NCI-H2196 treated with DMSO at 0.1 percent for 48 hours (cell line): ENCODE results near the gene CHRDL2.
"Not testable (repeated sequence)": the region's sequence is repeated elsewhere in the genome, so short reads cannot be mapped to it uniquely, and the experiment has no call there.

Experiments used
- DNase-seq: peaks from one replicate; lab custom pipeline; 2025; ENCODE audit not compliant: unreplicated experiment; lab: John Stamatoyannopoulos, UW

Gene CHRDL2, protein sequence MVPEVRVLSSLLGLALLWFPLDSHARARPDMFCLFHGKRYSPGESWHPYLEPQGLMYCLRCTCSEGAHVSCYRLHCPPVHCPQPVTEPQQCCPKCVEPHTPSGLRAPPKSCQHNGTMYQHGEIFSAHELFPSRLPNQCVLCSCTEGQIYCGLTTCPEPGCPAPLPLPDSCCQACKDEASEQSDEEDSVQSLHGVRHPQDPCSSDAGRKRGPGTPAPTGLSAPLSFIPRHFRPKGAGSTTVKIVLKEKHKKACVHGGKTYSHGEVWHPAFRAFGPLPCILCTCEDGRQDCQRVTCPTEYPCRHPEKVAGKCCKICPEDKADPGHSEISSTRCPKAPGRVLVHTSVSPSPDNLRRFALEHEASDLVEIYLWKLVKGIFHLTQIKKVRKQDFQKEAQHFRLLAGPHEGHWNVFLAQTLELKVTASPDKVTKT

DNA sequence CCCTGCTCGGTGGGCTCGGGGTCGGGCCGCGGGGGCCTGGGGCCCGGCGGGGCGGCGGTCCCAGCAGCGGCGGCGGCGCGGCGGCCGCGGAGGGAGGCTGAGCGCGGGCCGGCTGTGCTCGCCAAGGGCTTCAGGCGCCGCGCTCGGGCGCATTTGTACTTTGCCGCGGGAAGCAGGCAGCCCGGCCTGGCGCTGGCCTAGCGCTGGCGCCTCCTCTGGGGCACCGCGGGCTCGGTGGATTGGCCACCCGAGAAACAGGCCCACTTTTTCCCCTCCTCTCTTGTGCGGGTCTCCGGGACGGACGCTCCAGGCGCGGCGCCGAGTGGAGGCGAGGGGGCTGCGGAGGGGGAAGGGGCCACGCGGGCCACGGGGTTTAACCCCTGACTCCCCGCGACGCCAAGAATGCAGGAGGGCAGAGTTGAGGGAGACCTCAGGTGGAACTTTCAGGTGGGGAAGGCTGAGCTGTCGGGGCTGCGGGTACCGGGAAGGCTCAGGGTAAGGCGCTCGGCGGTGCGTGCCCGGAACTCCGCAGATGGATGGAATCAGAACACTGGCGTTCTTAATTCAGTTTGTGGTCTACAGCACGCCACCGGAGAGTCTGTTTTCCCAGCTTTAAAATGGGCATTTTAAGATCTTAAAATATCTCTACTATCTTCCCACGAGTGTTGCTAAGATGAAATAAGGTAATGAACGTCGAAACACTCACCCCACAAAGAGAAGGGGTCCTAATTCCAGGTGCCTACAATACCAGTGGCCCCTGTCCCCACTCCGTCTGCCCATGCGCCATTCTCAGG lies at the start of gene CHRDL2:
Gene CHRDL2, minus strand, starts transcription at position 126 of the 794 bp plus-strand sequence. CDS start 538 bp downstream, outside the sequence.
- DNase-seq, result no peak

DNA sequence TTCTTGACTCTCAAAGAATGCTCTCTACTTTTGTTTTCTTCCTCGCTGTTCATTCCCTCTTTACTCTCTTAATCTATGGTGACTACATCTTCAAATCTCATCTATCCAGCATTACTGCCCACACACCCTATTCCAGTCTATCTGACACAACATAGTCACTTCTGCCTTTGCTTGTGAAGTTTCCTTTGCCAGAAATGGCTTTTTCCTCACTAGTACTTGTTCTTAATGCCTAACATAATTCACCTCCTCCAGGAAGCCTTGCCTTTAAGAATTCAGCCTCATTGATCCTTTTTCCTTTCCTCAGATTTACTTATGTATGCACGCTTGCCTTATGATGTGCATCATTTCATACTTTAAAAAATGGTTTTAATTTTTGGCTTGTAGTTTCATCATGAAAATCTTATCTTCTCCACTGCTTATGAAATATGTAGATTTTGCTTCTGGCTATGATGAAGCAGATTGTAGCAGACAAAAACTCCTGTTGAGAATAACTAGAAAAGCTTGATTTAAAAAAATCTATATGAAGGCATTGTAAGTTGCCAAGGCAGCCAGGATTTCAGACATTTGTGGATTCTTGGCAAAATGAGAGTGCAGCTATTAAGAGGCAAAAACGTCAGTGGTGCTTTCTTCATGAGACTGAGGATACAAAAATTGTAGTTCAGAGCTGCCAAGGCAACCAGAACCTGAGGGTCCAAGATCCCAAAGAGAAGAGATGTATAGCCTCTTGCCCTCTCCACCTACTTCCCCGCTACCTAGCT lies 49.2 kb upstream of the CHRDL2 start:
- DNase-seq, result no peak

- DNase-seq, result no peak
Observed at GRCh38 chr11:74778581-74778980, 47.4 kb upstream of the CHRDL2 start.

- no peak for DNase-seq
Observed at GRCh38 chr11:74777877-74778276, 46.7 kb upstream of the CHRDL2 start.

DNA sequence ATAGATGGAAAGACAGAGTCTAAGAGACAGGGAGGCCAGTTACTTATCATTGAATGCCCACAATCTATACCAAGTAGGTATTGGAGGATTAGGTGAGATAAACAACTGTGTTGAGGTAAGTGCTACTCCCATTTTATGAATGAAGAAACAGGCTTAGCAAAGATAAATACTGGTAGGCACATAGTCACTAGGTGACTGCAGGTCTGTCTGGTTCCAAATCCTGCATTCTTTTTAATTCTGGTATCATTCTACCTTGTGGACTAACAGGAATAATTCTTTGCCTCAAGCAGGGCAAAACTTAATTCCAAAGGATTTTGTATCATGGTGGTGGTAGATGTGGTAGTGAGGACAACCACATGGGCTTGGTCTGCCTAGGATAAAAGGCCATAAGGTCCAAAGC lies 45.8 kb upstream of the CHRDL2 start:
- DNase-seq, result no peak

DNA sequence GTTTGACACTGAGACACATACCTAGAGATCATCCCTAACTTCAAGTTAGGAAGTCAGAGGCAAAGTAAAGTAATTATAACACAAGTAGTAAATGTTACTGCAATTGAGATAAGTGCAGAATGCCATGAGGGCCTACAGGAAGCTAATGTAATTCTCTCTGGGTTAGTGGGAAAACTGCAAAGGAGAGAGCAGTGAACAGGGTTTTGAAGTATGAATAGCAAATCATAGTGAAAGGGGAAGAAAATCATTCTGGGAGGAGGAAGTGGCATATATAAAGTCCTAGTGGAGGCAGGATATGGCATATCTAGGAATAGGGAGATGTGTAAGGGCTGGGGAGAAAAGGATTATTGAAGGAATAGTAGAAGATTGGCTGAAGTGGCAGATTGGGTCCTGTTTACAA lies 45.3 kb upstream of the CHRDL2 start:
- no peak for DNase-seq

DNA sequence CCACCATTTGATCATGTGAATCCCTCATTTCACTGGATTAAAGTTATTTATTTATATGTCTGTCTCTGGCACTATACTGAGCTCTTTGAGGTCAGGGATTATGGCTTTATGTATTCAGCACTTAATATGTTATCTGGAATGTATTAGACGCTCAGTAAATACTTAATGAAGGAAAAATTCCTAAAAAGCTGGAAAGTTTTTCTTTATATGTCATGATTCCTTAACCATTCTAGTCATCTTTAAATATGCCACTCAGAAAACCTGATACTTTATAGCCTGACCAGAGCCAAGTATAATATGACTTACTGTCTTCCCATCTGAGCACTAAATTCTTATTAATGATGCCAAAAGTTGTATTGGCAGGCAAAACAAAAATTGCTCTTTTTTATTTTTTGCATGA lies 44.5 kb upstream of the CHRDL2 start:
- no peak for DNase-seq

DNA sequence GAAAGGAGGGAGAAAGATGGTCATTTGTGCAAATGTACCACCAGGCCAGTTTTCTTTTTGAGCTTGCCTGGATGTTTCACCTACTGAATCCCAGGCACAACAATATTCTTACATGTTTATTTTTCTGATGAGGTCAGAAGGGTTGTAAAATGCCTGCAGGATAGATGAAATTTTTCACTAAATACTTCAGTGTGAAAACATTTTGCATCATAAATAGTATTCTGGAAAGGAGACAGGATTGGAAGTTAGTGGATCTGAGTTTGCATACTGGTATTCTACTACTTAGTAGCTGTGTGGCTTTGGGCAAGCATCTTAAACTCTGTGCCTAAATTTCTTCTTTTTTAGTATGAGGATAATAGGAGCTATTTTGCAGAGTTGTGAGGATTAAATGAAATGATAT lies 42.2 kb upstream of the CHRDL2 start:
- no peak for DNase-seq

GRCh38 chr11:74771139-74771538 lies 39.9 kb upstream of the CHRDL2 start:
- DNase-seq, result no peak

GRCh38 chr11:74770456-74770855 lies 39.2 kb upstream of the CHRDL2 start:
- DNase-seq, result no peak

DNA sequence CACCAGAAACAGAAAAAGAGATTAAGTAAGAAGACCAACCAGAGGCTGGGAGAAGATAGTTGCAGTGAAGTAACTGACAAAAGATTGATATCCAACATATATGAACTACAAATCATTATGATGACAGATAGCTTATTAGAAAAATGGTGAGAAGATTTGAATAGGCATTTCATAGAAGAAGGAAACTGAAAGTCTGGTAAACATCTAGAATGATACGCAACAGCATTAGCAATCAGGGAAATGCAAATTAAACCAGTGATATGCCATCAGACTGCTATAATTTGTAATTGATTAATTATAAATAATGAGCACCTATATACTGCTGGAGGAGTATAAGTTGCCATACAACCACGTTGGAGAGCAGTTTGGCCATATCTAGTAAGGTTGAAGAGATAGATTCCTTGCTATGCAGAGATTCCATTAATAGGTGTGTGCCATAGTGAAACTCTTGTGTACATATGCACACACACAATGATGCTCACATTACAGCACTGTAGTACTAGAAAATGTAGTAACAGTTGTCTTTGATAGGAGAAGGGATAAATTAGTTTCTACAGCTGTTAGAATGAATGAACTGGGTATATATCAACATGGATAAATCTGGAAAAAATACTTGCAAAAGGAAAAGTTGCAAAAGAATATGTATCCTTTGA lies 38.0 kb upstream of the CHRDL2 start:
- no peak for DNase-seq

DNA sequence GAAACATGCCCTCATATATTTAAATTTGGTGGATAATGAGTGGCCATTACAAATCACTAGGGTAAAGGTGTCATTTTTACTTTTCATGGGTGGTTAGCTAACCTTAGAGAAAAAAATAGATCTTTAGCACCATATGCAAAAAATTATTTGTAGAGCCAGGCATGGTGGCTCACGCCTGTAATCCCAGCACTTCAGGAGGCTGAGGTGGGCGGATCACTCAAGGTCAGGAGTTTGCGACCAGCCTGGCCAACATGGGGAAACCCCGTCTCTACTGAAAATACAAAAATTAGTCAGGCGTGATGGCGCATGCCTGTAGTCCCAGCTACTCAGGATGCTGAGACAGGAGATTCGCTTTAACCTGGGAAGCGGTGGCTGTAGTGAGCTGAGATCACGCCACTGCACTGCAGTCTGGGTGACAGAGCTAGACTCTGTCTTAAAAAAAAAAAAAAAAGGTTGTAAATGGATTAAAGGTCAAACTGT lies 37.0 kb upstream of the CHRDL2 start:
- DNase-seq, result not testable (repeated sequence)

GRCh38 chr11:74766905-74767304 lies 35.7 kb upstream of the CHRDL2 start:
- DNase-seq, result no peak

DNA sequence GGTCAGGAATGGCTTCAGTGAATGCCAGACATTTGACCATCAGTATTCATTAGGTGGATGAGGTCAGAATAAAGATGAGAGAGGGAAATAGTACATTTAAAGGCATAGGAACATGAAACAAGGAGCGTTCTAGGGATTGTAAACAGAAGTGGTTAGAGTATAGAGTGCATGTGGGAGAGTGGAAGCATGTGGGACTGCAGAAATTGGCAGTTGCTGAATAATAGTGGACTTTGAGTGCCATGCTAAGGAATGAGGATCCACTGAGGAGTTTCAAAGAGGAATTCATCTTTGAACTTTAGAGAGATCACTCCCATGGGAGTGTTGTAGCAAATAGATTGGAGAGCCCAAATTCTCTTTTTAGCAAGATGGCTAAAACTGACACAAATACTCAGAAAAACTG lies 25.3 kb upstream of the CHRDL2 start:
- DNase-seq, result no peak

DNA sequence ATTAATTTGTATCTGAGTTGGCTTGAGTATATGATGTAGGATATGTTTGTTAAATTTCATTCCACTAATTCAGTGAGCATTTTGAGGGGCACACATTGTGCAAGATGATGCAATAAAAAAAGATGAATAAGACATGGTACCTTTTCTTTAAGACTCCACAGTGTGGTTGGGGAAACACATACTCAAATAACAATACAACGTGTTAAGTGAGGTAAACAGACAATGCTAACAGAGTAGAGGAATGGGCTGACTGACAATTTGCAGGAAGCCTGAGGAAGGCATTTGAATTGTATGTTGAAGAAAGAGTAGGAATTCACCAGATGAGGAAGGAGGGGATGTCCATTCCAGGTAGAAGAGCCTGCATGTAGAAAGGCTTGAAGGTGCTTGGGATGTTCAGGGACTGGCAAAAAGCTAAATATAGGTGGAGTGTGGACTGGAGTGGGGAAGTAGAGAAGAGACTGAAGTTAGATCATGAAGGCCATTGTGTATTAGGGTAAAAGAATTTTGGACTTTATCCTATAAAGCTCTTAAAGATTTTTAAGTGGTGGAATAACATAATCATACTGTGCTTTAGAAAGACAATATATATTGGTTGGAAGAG lies 24.3 kb upstream of the CHRDL2 start:
- DNase-seq, result no peak

DNA sequence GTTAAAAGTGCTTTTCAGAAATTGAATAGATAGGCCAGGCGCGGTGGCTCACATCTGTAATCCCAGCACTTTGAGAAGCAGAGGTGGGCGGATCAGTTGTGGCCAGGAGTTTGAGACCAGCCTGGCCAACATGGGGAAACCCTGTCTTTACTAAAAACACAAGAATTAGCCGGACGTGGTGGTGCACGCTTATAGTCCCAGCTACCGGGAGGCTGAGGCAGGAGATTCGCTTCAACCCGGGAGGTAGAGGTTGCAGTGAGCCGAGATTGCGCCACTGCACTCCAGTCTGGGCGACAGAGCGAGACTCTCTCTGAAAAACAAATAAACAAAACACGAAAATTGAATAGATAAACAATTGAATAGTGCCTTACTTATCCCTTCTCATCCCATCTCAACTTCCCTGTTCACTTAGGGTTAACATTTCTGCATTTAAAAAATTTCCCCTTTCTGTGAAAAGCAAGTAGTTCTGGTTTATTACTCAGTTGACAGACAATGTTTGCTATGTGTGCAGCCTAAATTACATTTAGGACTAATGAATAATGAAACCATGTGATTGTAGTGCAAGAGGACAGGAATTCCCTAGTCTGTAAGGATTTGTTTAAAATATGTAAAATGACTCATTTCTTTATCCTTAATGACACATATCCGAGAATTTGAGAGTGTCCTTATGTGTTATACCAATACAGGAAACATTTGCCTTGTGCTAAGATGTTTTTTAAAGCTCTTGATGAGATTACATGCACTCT lies 23.5 kb upstream of the CHRDL2 start:
- no peak for DNase-seq

DNA sequence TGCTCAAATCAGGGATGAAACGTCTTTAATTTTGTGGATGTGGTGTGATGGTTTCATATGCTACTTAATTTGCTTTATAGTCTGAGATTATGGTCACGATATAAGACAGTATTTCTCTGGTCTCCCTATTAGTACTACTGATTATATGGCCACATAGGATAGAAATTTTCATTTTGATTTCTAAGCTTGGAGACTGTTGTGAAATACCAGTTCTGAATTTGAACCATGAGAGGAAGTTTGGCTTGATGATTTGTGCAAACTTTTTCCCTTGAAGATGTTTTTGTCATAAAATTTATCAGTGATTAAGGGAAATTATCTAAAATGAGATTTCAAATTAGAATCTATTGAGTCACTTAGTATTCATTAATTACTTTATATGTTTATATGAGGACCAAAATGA lies 20.1 kb upstream of the CHRDL2 start:
- no peak for DNase-seq

DNA sequence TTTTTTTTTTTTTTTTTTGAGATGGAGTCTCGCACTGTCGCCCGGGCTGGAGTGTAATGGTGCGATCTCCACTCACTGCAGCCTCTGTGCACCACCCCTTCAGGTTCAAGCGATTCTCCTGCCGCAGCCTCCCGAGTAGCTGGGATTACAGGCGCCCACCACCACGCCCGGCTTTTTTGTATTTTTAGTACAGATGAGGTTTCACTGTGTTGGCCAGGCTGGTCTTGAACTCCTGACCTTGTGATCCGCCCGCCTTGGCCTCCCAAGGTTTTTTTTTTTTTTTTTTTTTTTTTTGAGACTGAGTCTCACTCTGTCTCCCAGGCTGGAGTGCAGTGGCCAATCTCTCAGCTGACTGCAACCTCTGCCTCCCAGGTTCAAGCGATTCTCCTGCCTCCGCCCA lies 19.4 kb upstream of the CHRDL2 start:
- not testable (repeated sequence) for DNase-seq

DNA sequence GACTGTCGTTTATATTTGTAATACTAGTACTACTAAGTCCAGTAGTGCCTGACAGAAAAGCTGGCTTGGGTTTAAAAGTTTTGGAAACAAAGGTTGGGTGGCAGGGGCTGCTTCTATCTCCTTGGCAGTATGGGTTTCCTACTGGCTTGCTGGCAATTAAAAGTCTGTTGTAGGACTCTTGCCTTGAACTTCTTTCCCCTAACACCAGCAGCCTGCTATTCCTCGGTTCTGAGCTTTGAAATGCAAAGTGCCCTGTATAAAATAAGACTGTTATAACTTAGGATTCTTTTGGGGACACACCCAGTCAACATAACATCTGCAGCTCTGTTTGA lies 18.7 kb upstream of the CHRDL2 start:
- no peak for DNase-seq
